Esophagus squamous epithelium (tissue), 5 donors: ENCODE results near the gene LCE3B. TPM values are rescaled to one million over a fixed set of nuclear protein-coding genes. Genes with fewer than 3 reads are reported as not detected.

Experiments used
- DNase-seq: peaks from one replicate; lab custom pipeline; 2025; lab: John Stamatoyannopoulos, UW
- H3K27ac ChIP-seq, 4 donors: fragments of 200-600 bp; sonication (generic); one replicate each; pipeline ENCODE4 v1.5.1; 2016 to 2019; ENCODE audit warnings: mild to moderate bottlenecking in 1 of 4
- H3K27me3 ChIP-seq, 4 donors: fragments of 200-600 bp; sonication (generic); 1 replicate in 3 of 4; 2 replicates in 1 of 4; pipeline versions ENCODE4 v1.5.1 to v1.6.0; 2017 to 2021; ENCODE audit warnings: antibody characterized with exemption in 1 of 4
- H3K36me3 ChIP-seq, 3 donors: fragments of 200-600 bp; sonication (generic); one replicate each; pipeline ENCODE4 v1.5.1; 2016 to 2019
- H3K4me1 ChIP-seq, 3 donors: fragments of 200-600 bp; sonication (generic); one replicate each; pipeline ENCODE4 v1.5.1; 2017 to 2019
- H3K4me3 ChIP-seq, 4 donors: fragments of 200-600 bp; sonication (generic); 1 replicate in 3 of 4; 2 replicates in 1 of 4; pipeline ENCODE4 v1.5.1; 2016 to 2019; ENCODE audit warnings: mild to moderate bottlenecking in 2 of 4, moderate library complexity in 1 of 4
- H3K9me3 ChIP-seq, 3 donors: fragments of 200-600 bp; sonication (generic); one replicate each; pipeline ENCODE4 v1.5.1; 2016 to 2019
- POLR2A ChIP-seq, 4 donors: fragments of 450-650 bp; IDR thresholded peaks; one replicate each; pipeline ENCODE4 v1.6.1; 2017; ENCODE audit warnings: antibody characterized with exemption in 4 of 4, mild to moderate bottlenecking in 4 of 4, moderate library complexity in 3 of 4
- WGBS, 2 donors: methylation state at CpG; one replicate each; pipeline ENCODE4 v1.1.5; 2018; 5-methylcytosine and 5-hydroxymethylcytosine counted together
- intact Hi-C: fragments of 100-400 bp; cut with DNase I; formaldehyde crosslinking; loops from one replicate; pipeline ENCODE4 v1.15.0; 2022
- total RNA-seq, 4 donors: library from RNA; depleted of rRNA; stranded (reverse); fragments of >200 nt; gene quantifications; one replicate each; pipeline ENCODE4 v1.1.0, GENCODE V29; 2016
- TF ChIP-seq, protein P1 (sequence below), 6 experiments: fragments of 450-650 bp in 4 of 6; fragments of 200-600 bp in 2 of 6; sonication (generic) in 2 of 6; IDR thresholded peaks; one replicate each; pipeline ENCODE4 v1.5.1; 2016 to 2019; ENCODE audit warnings: antibody characterized with exemption in 6 of 6, mild to moderate bottlenecking in 4 of 6, moderate library complexity in 4 of 6
- donor health status: DM: yes; HTN: yes; CAD: no.

The LCE3B gene
- total RNA-seq, 4 donors from 2014 or later, result not detected

DNA sequence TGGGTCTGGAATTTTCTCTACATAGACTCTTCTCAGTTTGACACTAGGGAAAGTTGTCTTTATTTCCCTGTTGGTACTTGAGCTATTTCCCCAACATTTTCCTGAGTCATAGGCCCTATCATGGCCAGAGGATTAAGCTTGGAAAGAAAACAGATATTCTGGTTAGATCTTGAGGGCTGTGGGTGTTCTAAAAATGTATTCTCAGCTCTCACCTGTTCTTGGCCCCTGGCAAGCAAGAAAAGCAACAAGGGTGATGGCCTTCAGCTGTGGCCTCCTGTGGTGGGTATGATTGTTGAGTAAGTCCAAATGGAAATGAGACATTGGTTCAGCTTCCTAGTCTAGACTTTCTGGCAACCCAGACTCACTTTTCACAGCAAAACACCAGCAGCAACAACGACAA lies 26.7 kb downstream of the LCE3B start:
- Histone ChIP-seq H3K4me1 (no peaks in the 10 kb centered on the region), H3K36me3 (no peaks in the 10 kb centered on the region), H3K4me3 (no peak overlapping the region), H3K27ac (no peak overlapping the region), H3K9me3 (peaks cover 0 to 5% (median 0%) of the 10 kb centered on the region in 3 donors), H3K27me3 (peaks cover 0 to 4% (median 0%) of the 10 kb centered on the region in 4 donors)
- no peak for TF ChIP-seq POLR2A (IDR thresholded peaks at IDR 0.05)
- TF ChIP-seq, protein P1, sequence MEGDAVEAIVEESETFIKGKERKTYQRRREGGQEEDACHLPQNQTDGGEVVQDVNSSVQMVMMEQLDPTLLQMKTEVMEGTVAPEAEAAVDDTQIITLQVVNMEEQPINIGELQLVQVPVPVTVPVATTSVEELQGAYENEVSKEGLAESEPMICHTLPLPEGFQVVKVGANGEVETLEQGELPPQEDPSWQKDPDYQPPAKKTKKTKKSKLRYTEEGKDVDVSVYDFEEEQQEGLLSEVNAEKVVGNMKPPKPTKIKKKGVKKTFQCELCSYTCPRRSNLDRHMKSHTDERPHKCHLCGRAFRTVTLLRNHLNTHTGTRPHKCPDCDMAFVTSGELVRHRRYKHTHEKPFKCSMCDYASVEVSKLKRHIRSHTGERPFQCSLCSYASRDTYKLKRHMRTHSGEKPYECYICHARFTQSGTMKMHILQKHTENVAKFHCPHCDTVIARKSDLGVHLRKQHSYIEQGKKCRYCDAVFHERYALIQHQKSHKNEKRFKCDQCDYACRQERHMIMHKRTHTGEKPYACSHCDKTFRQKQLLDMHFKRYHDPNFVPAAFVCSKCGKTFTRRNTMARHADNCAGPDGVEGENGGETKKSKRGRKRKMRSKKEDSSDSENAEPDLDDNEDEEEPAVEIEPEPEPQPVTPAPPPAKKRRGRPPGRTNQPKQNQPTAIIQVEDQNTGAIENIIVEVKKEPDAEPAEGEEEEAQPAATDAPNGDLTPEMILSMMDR (IDR thresholded peaks at IDR 0.05), result no peak
- intact Hi-C loops, result no loop called here
- DNase-seq, result no peak
- 73 to 90% methylated on average over 1 of the region's 1 CpG for WGBS, 2 donors

- Histone ChIP-seq H3K27me3 (peaks cover 0 to 8% (median 0%) of the 10 kb centered on the region in 4 donors), H3K9me3 (peaks cover 0 to 4% (median 0%) of the 10 kb centered on the region in 3 donors), H3K4me1 (no peaks in the 10 kb centered on the region), H3K27ac (no peak overlapping the region), H3K4me3 (no peak overlapping the region), H3K36me3 (no peaks in the 10 kb centered on the region)
- intact Hi-C loops, result no loop called here
- 50 to 66% methylated on average over 3 of the region's 3 CpGs for WGBS, 2 donors
- DNase-seq, result no peak
- TF ChIP-seq POLR2A (IDR thresholded peaks at IDR 0.05), result no peak
- TF ChIP-seq, protein P1 (IDR thresholded peaks at IDR 0.05), result no peak
Observed at GRCh38 chr1:152643945-152644344, 30.3 kb downstream of the LCE3B start.

DNA sequence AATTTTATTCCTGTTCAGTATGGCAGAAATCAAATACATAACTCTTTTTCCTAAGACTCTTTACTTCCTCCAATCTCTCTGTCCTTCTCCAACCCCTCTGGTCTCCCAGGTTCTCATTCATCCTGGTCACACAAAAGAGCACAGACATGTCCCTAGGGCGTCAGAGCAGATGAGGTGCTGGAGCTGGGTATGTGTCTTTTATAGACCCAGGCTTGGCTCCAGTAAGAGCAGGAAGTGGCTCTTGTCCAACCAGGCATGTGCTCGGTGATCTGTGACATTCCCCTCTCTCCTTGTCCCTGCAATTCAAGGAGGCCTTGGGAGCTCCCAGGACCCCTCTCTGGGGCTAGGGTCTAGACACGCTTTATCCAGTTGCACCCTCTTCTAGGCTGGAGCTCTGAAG lies 31.5 kb downstream of the LCE3B start:
- no peak for TF ChIP-seq POLR2A (IDR thresholded peaks at IDR 0.05)
- TF ChIP-seq, protein P1 (IDR thresholded peaks at IDR 0.05), result no peak
- 51 to 58% methylated on average over 2 to 3 of the region's 3 CpGs for WGBS, 2 donors

GRCh38 chr1:152646656-152647055 lies 33.0 kb downstream of the LCE3B start:
- intact Hi-C loops, result no loop called here
- TF ChIP-seq POLR2A (IDR thresholded peaks at IDR 0.05), result no peak
- TF ChIP-seq, protein P1 (IDR thresholded peaks at IDR 0.05), result no peak
- DNase-seq, result no peak
- H3K27me3 ChIP-seq, result peaks cover 0 to 8% (median 0%) of the 10 kb centered on the region in 4 donors
- no peaks in the 10 kb centered on the region for H3K36me3 ChIP-seq
- H3K27ac ChIP-seq, result no peak overlapping the region
- no peaks in the 10 kb centered on the region for H3K9me3 ChIP-seq
- H3K4me1 ChIP-seq, result no peaks in the 10 kb centered on the region
- no peak overlapping the region for H3K4me3 ChIP-seq

More for the DNA sequence above, 31.5 kb downstream of the LCE3B start:
- H3K27ac ChIP-seq, result no peak overlapping the region
- H3K4me1 ChIP-seq, result no peaks in the 10 kb centered on the region
- no peaks in the 10 kb centered on the region for H3K9me3 ChIP-seq
- peaks cover 0 to 8% (median 0%) of the 10 kb centered on the region in 4 donors for H3K27me3 ChIP-seq
- intact Hi-C loops, result no loop called here
- H3K36me3 ChIP-seq, result no peaks in the 10 kb centered on the region
- no peak overlapping the region for H3K4me3 ChIP-seq
- no peak for DNase-seq

DNA sequence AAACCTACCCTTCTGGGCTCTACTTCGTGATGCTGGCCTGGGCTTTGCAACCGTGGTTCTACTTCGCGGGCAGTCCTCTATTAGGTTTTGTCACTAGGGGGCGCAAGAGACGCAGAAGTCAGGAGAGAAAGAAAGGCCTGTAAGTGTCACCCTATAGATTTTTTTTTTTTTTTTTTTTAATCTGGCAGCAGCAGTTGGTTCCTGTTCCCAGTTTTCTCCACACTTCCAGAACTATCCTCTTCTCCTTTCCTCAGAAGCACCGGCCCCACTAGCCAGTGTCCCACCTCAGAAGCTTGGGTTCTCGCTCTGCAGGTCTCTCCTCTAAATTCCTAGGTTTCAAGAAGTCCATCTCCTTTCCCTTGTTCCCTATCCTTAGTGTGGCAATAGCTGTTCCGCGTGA lies 40.5 kb downstream of the LCE3B start:
- WGBS, 2 donors, result 29 to 31% methylated on average over 10 of the region's 10 CpGs
- no peak overlapping the region for H3K4me3 ChIP-seq
- no peaks in the 10 kb centered on the region for H3K4me1 ChIP-seq
- H3K9me3 ChIP-seq, result no peaks in the 10 kb centered on the region
- DNase-seq, result no peak
- intact Hi-C loops, result loop anchor here (10.0 kb wide), 2 partner anchors 211 to 571 kb away; no protein-coding TSS in a partner anchor
- no peaks in the 10 kb centered on the region for H3K36me3 ChIP-seq
- no peak overlapping the region for H3K27ac ChIP-seq
- H3K27me3 ChIP-seq, result no peaks in the 10 kb centered on the region
- TF ChIP-seq POLR2A (IDR thresholded peaks at IDR 0.05), result no peak
- TF ChIP-seq, protein P1 (IDR thresholded peaks at IDR 0.05), result peak; percentile 34 to 73 (median 62)
